Testis (tissue), 3 donors: ENCODE measurements around the gene EPSTI1. TPM values are rescaled to one million over a fixed set of nuclear protein-coding genes. Genes with fewer than 3 reads are reported as not detected.
"Not testable (repeated sequence)": the region's sequence is repeated elsewhere in the genome, so short reads cannot be mapped to it uniquely, and the experiment has no call there.

Source experiments
- DNase-seq: peaks from one replicate; pipeline ENCODE4 v3.0.0-alpha.2; 2019
- H3K27ac ChIP-seq, 2 donors: fragments of 200-600 bp; sonication (generic); one replicate each; pipeline ENCODE4 v1.5.1; 2019
- H3K27me3 ChIP-seq: fragments of 200-600 bp; sonication (generic); one replicate; pipeline ENCODE4 v1.5.1; 2019
- H3K36me3 ChIP-seq: fragments of 200-600 bp; sonication (generic); one replicate; pipeline ENCODE4 v1.5.1; 2017; ENCODE audit warnings: low read depth; ENCODE audit errors: missing control alignments
- H3K4me1 ChIP-seq: fragments of 200-600 bp; sonication (generic); one replicate; pipeline ENCODE4 v1.5.1; 2019
- H3K4me3 ChIP-seq, 2 donors: fragments of 200-600 bp; sonication (generic); one replicate each; pipeline ENCODE4 v1.5.1; 2017 to 2019
- H3K9me3 ChIP-seq: fragments of 200-600 bp; sonication (generic); one replicate; pipeline ENCODE4 v1.5.1; 2017
- CTCF ChIP-seq, 3 experiments: fragments of 450-650 bp in 2 of 3; fragments of 200-600 bp in 1 of 3; sonication (generic) in 1 of 3; IDR thresholded peaks; one replicate each; pipeline ENCODE4 v1.5.1; 2016 to 2019; ENCODE audit warnings: antibody characterized with exemption in 3 of 3, mild to moderate bottlenecking in 2 of 3, moderate library complexity in 1 of 3
- POLR2A ChIP-seq: fragments of 450-650 bp; IDR thresholded peaks from one replicate; pipeline ENCODE4 v1.6.1; 2017; ENCODE audit warnings: antibody characterized with exemption, mild to moderate bottlenecking, moderate library complexity
- WGBS, 2 donors: methylation state at CpG; one replicate each; pipeline ENCODE4 v1.1.5; 2018; 5-methylcytosine and 5-hydroxymethylcytosine counted together
- intact Hi-C: fragments of 100-400 bp; cut with DNase I; formaldehyde crosslinking; loops from one replicate; pipeline ENCODE4 v1.15.1; 2023; ENCODE audit warnings: low total_unique reads
- polyA plus RNA-seq: library from polyadenylated mRNA; stranded (reverse); fragments of 350-450 nt; fragmentation: Illumina TruSeq; extraction: RNeasy Lipid Tissue Mini Kit (QIAGEN cat#74804); gene quantifications from one replicate; pipeline ENCODE4 v1.2.3, GENCODE V29; 2014; ENCODE audit warnings: low read depth, low replicate concordance; ENCODE audit not compliant: insufficient read depth
- total RNA-seq, 2 donors: library from RNA; depleted of rRNA; stranded (reverse); fragments of >200 nt; gene quantifications; one replicate each; pipeline ENCODE4 v1.2.3, GENCODE V29; 2016

Gene EPSTI1
- total and polyA plus RNA-seq, 3 donors from 2014 or later, result 9.6 to 12.5 (median 11.4) TPM

- Histone ChIP-seq H3K27me3 (no peaks in the 10 kb centered on the region), H3K27ac (no peak overlapping the region), H3K4me1 (no peaks in the 10 kb centered on the region), H3K4me3 (no peak overlapping the region), H3K9me3 (no peaks in the 10 kb centered on the region), H3K36me3 (no peaks in the 10 kb centered on the region)
- 86 to 92% methylated on average over 2 of the region's 2 CpGs for WGBS, 2 donors
- TF ChIP-seq POLR2A, result no peak
- TF ChIP-seq CTCF (IDR thresholded peaks at IDR 0.05), result no peak
- intact Hi-C loops, result no loop called here
- DNase-seq, result no peak
These were observed 5.3 kb upstream of the EPSTI1 start for GRCh38 chr13:42997381-42997780.

- H3K9me3 ChIP-seq, result no peaks in the 10 kb centered on the region
- intact Hi-C loops, result no loop called here
- no peaks in the 10 kb centered on the region for H3K4me1 ChIP-seq
- no peak overlapping the region for H3K4me3 ChIP-seq
- H3K27me3 ChIP-seq, result no peaks in the 10 kb centered on the region
- no peak for DNase-seq
- TF ChIP-seq CTCF (IDR thresholded peaks at IDR 0.05), result no peak
- no peak overlapping the region for H3K27ac ChIP-seq
- WGBS, 2 donors, result 73 to 88% methylated on average over 3 of the region's 3 CpGs
- H3K36me3 ChIP-seq, result no peaks in the 10 kb centered on the region
These were observed 4.5 kb upstream of the EPSTI1 start for GRCh38 chr13:42996584-42996983.

DNA sequence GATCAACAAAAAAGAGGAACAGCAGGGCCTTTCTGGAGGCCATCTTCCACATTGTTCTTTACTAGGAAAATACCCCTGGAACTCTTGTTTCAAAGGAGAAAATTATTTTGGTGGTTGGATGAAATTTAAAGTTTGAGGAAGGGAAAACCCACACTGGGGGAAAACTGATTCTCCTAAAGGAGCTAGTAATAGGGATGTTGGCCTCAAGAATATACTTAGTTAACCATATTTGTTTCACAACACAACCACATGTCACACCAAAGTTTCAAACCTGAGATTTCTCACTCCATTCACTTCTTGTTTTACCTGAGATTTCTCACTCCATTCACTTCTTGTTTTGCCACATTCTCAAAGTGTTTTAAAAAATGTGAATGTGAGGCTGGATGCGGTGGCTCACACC, 2.8 kb upstream of the EPSTI1 start:
- WGBS, 2 donors, result 88 to 93% methylated on average over 1 of the region's 1 CpG
- Histone ChIP-seq H3K36me3 (no peaks in the 10 kb centered on the region), H3K9me3 (no peaks in the 10 kb centered on the region), H3K27ac (no peak overlapping the region), H3K4me1 (peaks cover 14% of the 10 kb centered on the region), H3K27me3 (no peaks in the 10 kb centered on the region), H3K4me3 (no peak overlapping the region)
- no peak for TF ChIP-seq CTCF (IDR thresholded peaks at IDR 0.05)
- no peak for TF ChIP-seq POLR2A
- intact Hi-C loops, result no loop called here
- no peak for DNase-seq

DNA sequence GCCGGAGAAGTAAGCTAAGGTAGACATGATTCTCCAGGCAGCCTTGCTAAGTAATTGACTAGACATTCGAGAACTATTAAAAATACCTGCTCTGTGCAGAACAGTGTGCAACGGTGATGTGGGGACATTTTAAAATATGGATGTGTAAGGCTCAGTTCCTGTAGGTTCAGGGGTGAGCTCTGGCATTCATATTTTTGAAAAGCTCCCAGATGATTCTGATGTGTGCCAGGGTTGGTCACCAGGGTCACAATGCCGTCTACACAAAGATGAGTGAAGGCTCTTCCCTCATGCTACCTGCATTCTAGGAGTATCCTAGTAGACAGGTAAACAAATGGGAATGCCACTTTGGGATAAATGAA, 702 bp upstream of the EPSTI1 start:
- intact Hi-C loops, result no loop called here
- no peaks in the 10 kb centered on the region for H3K27me3 ChIP-seq
- H3K27ac ChIP-seq, result peak overlapping the region; percentile 82 to 91
- no peak for DNase-seq
- no peaks in the 10 kb centered on the region for H3K36me3 ChIP-seq
- TF ChIP-seq POLR2A (no peak), CTCF (IDR thresholded peaks at IDR 0.05) (no peak)
- peak overlapping the region in 1 of 2 donors; percentile 60 for H3K4me3 ChIP-seq
- 33 to 46% methylated on average over 4 of the region's 4 CpGs for WGBS, 2 donors
- peaks cover 16% of the 10 kb centered on the region for H3K4me1 ChIP-seq
- no peaks in the 10 kb centered on the region for H3K9me3 ChIP-seq

DNA sequence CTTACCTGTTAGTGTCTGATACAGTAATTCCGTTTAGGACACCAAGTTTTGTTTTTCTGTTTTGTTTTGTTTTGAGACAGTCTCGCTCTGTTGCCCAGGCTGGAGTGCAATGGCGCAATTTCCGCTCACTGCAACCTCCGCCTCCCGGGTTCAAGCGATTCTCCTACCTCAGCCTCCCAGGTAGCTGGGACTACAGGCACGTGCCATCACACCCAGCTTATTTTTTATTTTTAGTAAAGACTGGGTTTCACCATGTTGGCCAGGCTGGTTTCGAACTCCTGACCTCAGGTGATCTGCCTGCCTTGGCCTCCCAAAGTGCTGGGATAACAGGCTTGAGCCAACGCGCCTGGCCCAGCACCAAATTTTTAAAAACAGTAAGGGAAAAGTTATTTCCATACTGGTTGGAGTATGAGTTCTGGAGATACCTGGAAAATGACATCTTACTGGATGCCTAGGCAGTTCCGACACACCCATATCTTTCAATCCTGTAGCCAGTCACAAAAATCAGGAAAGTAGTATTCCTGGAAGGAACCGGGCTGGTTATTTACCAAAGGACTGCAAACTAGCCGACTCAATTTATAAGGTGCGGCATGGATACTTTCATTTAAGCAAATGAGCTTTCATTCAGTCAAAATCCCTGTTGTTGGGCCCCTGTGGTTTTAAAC, 676 bp downstream of the EPSTI1 start:
- 46 to 47% methylated on average over 15 of the region's 15 CpGs for WGBS, 2 donors
- Histone ChIP-seq H3K4me3 (peak overlapping the region; percentile 60 to 71), H3K27ac (peak overlapping the region; percentile 82 to 91), H3K4me1 (peaks cover 16% of the 10 kb centered on the region)
- H3K9me3 ChIP-seq, H3K36me3 ChIP-seq, H3K27me3 ChIP-seq, intact Hi-C loops, DNase-seq: not testable (repeated sequence)
